Endothelial cell of umbilical vein (primary cell): ENCODE results near the gene ARMS2. TPM values are rescaled to one million over a fixed set of nuclear protein-coding genes. Genes with fewer than 3 reads are reported as not detected.

ENCODE experiments used
- BruUV-seq: library from RNA; stranded (reverse); fragments of 400-500 nt; replicated peaks from 2 replicates; lab custom pipeline; 2021; lab: Mats Ljungman, UMichigan
- CTCF ChIA-PET: fragments of 300-600, 350-600 bp; sonication (Branson Sonifier 250); formaldehyde crosslinking; loops from one replicate; lab custom pipeline; 2021; ENCODE audit warnings: antibody characterized with exemption, inconsistent platforms; lab: Charles Lee
- POLR2A ChIA-PET: fragments of 300-600, 350-600 bp; sonication (Branson Sonifier 250); formaldehyde crosslinking; loops from one replicate; lab custom pipeline; 2021; ENCODE audit warnings: antibody characterized with exemption, inconsistent platforms; lab: Charles Lee
- DNase-seq: peaks from one replicate; pipeline ENCODE4 v3.0.0-alpha.2; 2011; ENCODE audit warnings: low read depth, low spot score
- FAIRE-seq: peaks from 2 replicates; lab custom pipeline; 2011; peaks lifted over from hg19 to GRCh38; lab: Jason Lieb, UNC
- H2AFZ ChIP-seq: 2 replicates; pipeline ENCODE4 v1.6.0; 2012; ENCODE audit warnings: low read depth, low read length, control low read depth, inconsistent platforms
- H3K27ac ChIP-seq: 2 replicates; pipeline ENCODE4 v1.5.1; 2011; ENCODE audit warnings: low read depth, mild to moderate bottlenecking, control low read depth, low read length, moderate library complexity; ENCODE audit not compliant: insufficient read depth
- H3K27me3 ChIP-seq, 2 experiments: 2 replicates each; pipeline versions ENCODE4 v1.6.0 to v1.6.1; 2011; ENCODE audit warnings: low read length in 2 of 2, mixed read lengths in 1 of 2; ENCODE audit not compliant: control insufficient read depth in 2 of 2, insufficient read depth in 2 of 2
- H3K36me3 ChIP-seq, 2 experiments: 2 replicates in 1 of 2; 3 replicates in 1 of 2; pipeline ENCODE4 v1.5.1; 2011; ENCODE audit warnings: low read length in 2 of 2, mild to moderate bottlenecking in 1 of 2, moderate library complexity in 1 of 2; ENCODE audit not compliant: control insufficient read depth in 2 of 2, insufficient read depth in 2 of 2; ENCODE audit errors: extremely low read depth in 1 of 2
- H3K4me1 ChIP-seq: 3 replicates; pipeline ENCODE4 v1.5.1; 2011; ENCODE audit warnings: mild to moderate bottlenecking, low read length; ENCODE audit not compliant: control insufficient read depth, insufficient read depth; ENCODE audit errors: extremely low read depth
- H3K4me2 ChIP-seq: 2 replicates; pipeline ENCODE4 v1.6.1; 2011; ENCODE audit warnings: low read length, control low read depth, mixed read lengths; ENCODE audit not compliant: insufficient read depth
- H3K4me3 ChIP-seq, 3 experiments: fragments of 200-600 bp in 1 of 3; sonication (generic), shearing (Covaris generic) in 1 of 3; replicated peaks in 1 of 3; 2 replicates each; pipeline ENCODE4 v1.5.1; 2011 to 2016; ENCODE audit warnings: control low read depth in 3 of 3, low read length in 3 of 3, mild to moderate bottlenecking in 2 of 3, inconsistent platforms in 1 of 3, low read depth in 1 of 3, moderate library complexity in 1 of 3; ENCODE audit not compliant: insufficient read depth in 1 of 3
- H3K79me2 ChIP-seq: 2 replicates; pipeline ENCODE4 v1.6.0; 2012; ENCODE audit warnings: low read length, inconsistent platforms; ENCODE audit not compliant: control insufficient read depth, insufficient read depth
- H3K9ac ChIP-seq: replicated peaks from 2 replicates; pipeline ENCODE3; 2011; ENCODE audit warnings: low read length, control low read depth; ENCODE audit not compliant: insufficient read depth; ENCODE audit errors: extremely low read depth
- H3K9me1 ChIP-seq: replicated peaks from 3 replicates; pipeline ENCODE4 v1.6.0; 2011; ENCODE audit warnings: mild to moderate bottlenecking, low read length; ENCODE audit not compliant: control insufficient read depth, insufficient read depth; ENCODE audit errors: extremely low read depth
- H3K9me3 ChIP-seq: replicated peaks from 2 replicates; pipeline ENCODE4 v1.5.1; 2012; ENCODE audit warnings: low read length, inconsistent platforms; ENCODE audit not compliant: control insufficient read depth, insufficient read depth
- H4K20me1 ChIP-seq: replicated peaks from 2 replicates; pipeline ENCODE3; 2011; ENCODE audit warnings: mild to moderate bottlenecking, low read length; ENCODE audit not compliant: control insufficient read depth, insufficient read depth; ENCODE audit errors: extremely low read depth
- CTCF ChIP-seq, 2 donors: IDR thresholded peaks; 1 replicate in 1 of 2; 2 replicates in 1 of 2; pipeline ENCODE4 v1.5.1; 2011; ENCODE audit warnings: low read length in 2 of 2, mild to moderate bottlenecking in 2 of 2, moderate library complexity in 2 of 2, control low read depth in 1 of 2, inconsistent platforms in 1 of 2, low read depth in 1 of 2; ENCODE audit not compliant: insufficient read depth in 1 of 2; ENCODE audit errors: extremely low read depth in 1 of 2
- EZH2 ChIP-seq: IDR thresholded peaks from 2 replicates; pipeline ENCODE4 v1.6.1; 2012; ENCODE audit warnings: borderline replicate concordance, low read depth, mild to moderate bottlenecking, moderate library complexity, low read length, inconsistent platforms; ENCODE audit not compliant: severe bottlenecking
- FOS ChIP-seq: IDR thresholded peaks from 2 replicates; pipeline ENCODE4 v1.6.1; 2011; ENCODE audit warnings: mild to moderate bottlenecking, low read length, moderate library complexity, borderline replicate concordance; ENCODE audit not compliant: insufficient read depth
- GATA2 ChIP-seq: IDR thresholded peaks from 2 replicates; pipeline ENCODE4 v1.7.0; 2011; ENCODE audit warnings: low read depth, mild to moderate bottlenecking, moderate library complexity, mixed read lengths, low read length; ENCODE audit not compliant: insufficient read length, insufficient read depth
- JUN ChIP-seq: IDR thresholded peaks from 2 replicates; pipeline ENCODE4 v1.6.1; 2011; ENCODE audit warnings: borderline replicate concordance, low read depth; ENCODE audit not compliant: insufficient read length, insufficient read depth
- MAX ChIP-seq: IDR thresholded peaks from 2 replicates; pipeline ENCODE4 v1.6.1; 2011; ENCODE audit not compliant: insufficient read depth, insufficient read length
- MYC ChIP-seq: IDR thresholded peaks from one replicate; pipeline ENCODE4 v1.6.1; 2011; ENCODE audit warnings: mild to moderate bottlenecking, low read depth, low read length
- POLR2A ChIP-seq: IDR thresholded peaks from 2 replicates; pipeline ENCODE4 v1.6.1; 2012; ENCODE audit warnings: low read depth, mild to moderate bottlenecking, control low read depth, low read length
- POLR2AphosphoS5 ChIP-seq: IDR thresholded peaks from 2 replicates; pipeline ENCODE4 v1.6.1; 2012; ENCODE audit warnings: low read depth, mild to moderate bottlenecking, control low read depth, low read length, moderate library complexity; ENCODE audit not compliant: insufficient read depth
- dilution Hi-C: fragments of 300-500 bp; cut with MboI; formaldehyde crosslinking; loops from one replicate; pipeline ENCODE4 v1.15.0; 2019; ENCODE audit warnings: low sequenced_read_pairs; ENCODE audit not compliant: extremely low pct_ligation_motif_present
- intact Hi-C: fragments of 100-400 bp; cut with micrococcal nuclease; formaldehyde crosslinking; loops from one replicate; pipeline ENCODE4 v1.10.0; 2022
- polyA plus RNA-seq, 4 experiments: library from polyadenylated mRNA; depleted of rRNA in 3 of 4; stranded (reverse) in 3 of 4; unstranded in 1 of 4; fragments of >200 nt; gene quantifications; 2 replicates each; pipeline versions ENCODE4 v1.2.1 to v1.2.3, GENCODE V29; 2011 to 2012; ENCODE audit warnings: missing spikeins in 1 of 4
- total RNA-seq: library from RNA; stranded (reverse); gene quantifications from 2 replicates; pipeline ENCODE4 v1.2.3, GENCODE V29; 2021

ARMS2 gene
- total and polyA plus RNA-seq, 2 donors (not counting 3 experiments of a cell fraction or from before 2014, with no cell fraction given), result not detected

DNA sequence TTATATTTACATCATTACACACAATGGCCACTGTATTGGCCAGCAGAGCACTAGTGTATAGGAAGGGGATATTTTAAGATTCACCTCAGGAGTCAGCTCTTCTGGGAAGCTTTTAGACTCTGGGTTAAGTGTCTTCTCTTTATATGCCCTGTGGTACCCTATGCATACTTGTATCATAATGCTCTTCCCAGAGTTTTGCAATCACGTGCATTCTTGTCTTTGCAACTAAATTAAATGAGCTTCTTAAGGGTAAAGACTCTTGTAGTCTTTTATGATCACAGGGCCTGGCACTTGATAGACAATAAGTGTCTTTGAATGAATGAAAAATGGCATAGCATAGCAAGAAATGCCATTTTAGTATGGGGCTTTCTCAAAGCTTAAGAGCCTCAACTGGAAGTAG is 35.4 kb upstream of the ARMS2 start:
- no peak overlapping the region for H3K27ac ChIP-seq
- TF ChIP-seq POLR2A, result no peak
- TF ChIP-seq JUN, result no peak
- TF ChIP-seq GATA2, result no peak
- TF ChIP-seq MYC, result no peak
- no peak for TF ChIP-seq FOS
- no peak for TF ChIP-seq CTCF (IDR thresholded peaks at IDR 0.05; ENCODE audit: extremely low read depth in 1 of 2, insufficient read depth in 1 of 2, low read depth in 1 of 2, low read length in 2 of 2)
- TF ChIP-seq MAX, result no peak
- TF ChIP-seq EZH2, result no peak
- no peak for TF ChIP-seq POLR2AphosphoS5

More for the DNA sequence above, 35.4 kb upstream of the ARMS2 start:
- ChIA-PET CTCF (interaction anchor here (0.9 to 2.2 kb wide), 8 partner anchors 11 to 146 kb away, joined by 3 to 11 read pairs (median 4); no protein-coding TSS in a partner anchor), POLR2A (no interaction called here)
- no peak overlapping the region for H3K4me2 ChIP-seq
- FAIRE-seq, result no peak
- H4K20me1 ChIP-seq, result no peaks in the 10 kb centered on the region
- DNase-seq, result no peak
- H3K9me1 ChIP-seq, result no peaks in the 10 kb centered on the region
- H3K9me3 ChIP-seq, result no peaks in the 10 kb centered on the region
- no TSS peak for BruUV-seq
- peaks cover 7 to 27% of the 10 kb centered on the region in 2 experiments for H3K36me3 ChIP-seq
- intact Hi-C loops (no loop called here), dilution Hi-C loops (no loop called here)
- no peaks in the 10 kb centered on the region for H3K79me2 ChIP-seq
- no peaks in the 10 kb centered on the region for H3K4me1 ChIP-seq
- no peak overlapping the region for H2AFZ ChIP-seq
- H3K9ac ChIP-seq, result no peak overlapping the region
- no peak overlapping the region for H3K4me3 ChIP-seq
- H3K27me3 ChIP-seq, result no peaks in the 10 kb centered on the region
